ENCODE measurements around the gene C17orf50.

The C17orf50 gene

DNA sequence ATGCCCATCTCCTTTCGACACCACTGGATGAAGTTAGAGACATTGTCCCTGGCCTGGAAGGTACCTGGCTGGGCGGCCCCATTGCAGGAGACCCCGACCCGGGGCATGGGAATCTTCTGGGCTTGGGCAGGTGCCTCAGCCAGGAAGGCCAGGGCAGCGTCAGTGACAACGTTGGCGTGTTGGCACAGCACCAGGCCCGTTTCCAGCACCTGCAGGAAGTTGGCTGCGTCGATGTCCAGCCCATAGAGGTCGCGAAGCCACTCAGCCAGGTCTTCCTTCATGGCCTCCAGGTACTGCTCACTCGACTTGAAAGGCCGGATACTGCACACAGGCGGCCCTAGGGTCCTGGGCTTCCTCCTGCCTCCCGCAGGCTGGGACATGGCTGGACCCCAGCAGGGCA is 8.2 kb upstream of the C17orf50 start:
- DNase-seq (ENCODE audit: low read depth), result no peak
- no peak overlapping the region for H3K4me3 ChIP-seq (ENCODE audit: low read depth, low read length)
- TF ChIP-seq, protein P1, sequence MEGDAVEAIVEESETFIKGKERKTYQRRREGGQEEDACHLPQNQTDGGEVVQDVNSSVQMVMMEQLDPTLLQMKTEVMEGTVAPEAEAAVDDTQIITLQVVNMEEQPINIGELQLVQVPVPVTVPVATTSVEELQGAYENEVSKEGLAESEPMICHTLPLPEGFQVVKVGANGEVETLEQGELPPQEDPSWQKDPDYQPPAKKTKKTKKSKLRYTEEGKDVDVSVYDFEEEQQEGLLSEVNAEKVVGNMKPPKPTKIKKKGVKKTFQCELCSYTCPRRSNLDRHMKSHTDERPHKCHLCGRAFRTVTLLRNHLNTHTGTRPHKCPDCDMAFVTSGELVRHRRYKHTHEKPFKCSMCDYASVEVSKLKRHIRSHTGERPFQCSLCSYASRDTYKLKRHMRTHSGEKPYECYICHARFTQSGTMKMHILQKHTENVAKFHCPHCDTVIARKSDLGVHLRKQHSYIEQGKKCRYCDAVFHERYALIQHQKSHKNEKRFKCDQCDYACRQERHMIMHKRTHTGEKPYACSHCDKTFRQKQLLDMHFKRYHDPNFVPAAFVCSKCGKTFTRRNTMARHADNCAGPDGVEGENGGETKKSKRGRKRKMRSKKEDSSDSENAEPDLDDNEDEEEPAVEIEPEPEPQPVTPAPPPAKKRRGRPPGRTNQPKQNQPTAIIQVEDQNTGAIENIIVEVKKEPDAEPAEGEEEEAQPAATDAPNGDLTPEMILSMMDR (IDR thresholded peaks at IDR 0.05; ENCODE audit: insufficient read depth, low read depth, low read length, missing control alignments), result no peak

DNA sequence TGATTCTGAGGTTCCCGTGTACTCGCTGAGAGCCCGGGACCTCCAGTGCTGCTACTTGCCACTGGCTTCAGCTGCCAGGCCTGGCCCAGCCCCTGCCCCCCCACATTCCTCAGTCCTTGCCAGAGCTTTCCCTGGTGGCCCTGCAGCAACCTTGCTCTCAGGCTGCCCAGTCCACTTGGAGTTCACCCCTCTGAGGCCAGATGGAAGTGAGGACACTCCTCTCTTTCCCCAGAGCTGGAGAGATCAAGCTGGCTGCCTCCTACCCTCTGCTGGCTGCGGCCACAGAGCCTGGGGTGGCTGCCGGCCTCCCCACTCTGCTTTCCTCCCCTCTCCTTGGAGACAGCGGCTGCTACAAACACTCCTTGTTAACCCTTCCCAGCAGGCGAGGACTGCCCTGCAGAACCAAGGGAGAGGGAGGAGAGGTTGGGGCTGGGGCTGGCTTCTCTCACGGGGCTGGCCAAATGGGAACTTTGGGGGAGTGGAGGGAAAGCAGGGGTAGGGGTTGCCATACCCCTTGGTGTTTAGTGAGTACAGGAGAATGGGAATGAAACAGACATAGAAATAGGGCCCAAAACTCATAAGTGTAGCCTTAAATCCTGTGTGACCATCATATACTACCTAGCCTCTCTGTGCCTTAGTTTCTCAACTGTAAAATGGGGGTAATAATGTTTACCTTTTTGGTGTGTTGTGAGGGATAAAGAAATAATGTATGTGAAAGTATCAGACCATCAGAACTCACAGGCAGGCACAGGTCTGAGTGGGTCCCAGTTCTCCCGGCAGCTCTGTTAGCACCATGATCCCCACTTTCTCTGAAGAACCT is 7.5 kb upstream of the C17orf50 start, which contains the start of gene GAS2L2:
GAS2L2 (minus strand) TSS at position 295 of the 820 bp plus-strand sequence. CDS start 389 bp downstream, outside the sequence.
- DNase-seq (ENCODE audit: low read depth), result no peak
- H3K4me3 ChIP-seq (ENCODE audit: low read depth, low read length), result no peak within 1 kb of the TSS
- TF ChIP-seq, protein P1 (IDR thresholded peaks at IDR 0.05; ENCODE audit: insufficient read depth, low read depth, low read length, missing control alignments), result no peak

DNA sequence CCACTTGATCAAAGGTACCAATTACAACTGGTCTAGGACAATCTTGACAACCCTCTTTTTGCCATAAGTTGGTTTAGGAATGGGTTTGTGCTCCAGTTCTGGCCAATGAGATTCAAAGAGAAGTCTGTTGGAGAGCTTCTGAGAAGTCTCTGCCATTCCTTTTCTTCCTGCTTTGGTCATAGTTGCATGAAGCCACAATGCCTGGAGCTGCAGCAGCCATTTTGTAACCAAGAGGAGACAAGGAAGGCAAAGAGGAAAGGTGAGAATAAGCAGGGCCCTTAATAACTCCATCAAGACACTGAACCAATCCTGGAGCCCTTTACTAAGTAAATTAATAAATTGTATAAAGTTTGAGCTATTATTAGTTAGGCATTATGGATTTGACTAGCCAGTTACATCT is 3.4 kb upstream of the C17orf50 start:
- TF ChIP-seq, protein P1 (IDR thresholded peaks at IDR 0.05; ENCODE audit: insufficient read depth, low read depth, low read length, missing control alignments), result no peak
- no peak for DNase-seq (ENCODE audit: low read depth)
- no peak overlapping the region for H3K4me3 ChIP-seq (ENCODE audit: low read depth, low read length)

- H3K4me3 ChIP-seq (ENCODE audit: low read depth, low read length), result no peak overlapping the region
- no peak for DNase-seq (ENCODE audit: low read depth)
- TF ChIP-seq, protein P1 (IDR thresholded peaks at IDR 0.05; ENCODE audit: insufficient read depth, low read depth, low read length, missing control alignments), result no peak
These were observed 914 bp downstream of the C17orf50 start for GRCh38 chr17:35761601-35762000.

DNA sequence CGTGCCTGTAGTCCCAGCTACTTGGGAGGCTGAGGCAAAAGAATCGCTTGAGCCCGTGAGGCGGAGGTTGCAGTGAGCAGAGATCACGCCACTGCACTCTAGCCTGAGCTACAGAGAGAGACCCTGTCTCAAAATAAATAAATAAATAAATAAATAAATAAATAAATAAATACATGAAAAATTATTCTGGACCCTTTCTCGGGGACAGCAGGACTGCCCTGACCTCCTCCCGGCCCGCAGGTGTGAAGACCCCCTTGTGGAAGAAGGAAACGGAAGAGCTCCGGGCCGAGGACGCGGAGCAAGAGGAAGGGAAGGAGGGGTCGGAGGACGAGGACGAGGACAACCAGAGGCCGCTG is 3.1 kb downstream of the C17orf50 start:
- TF ChIP-seq, protein P1 (IDR thresholded peaks at IDR 0.05; ENCODE audit: insufficient read depth, low read depth, low read length, missing control alignments), result no peak
- no peak for DNase-seq (ENCODE audit: low read depth)
- no peak overlapping the region; the same call in 1 of the 2 replicates for H3K4me3 ChIP-seq (ENCODE audit: low read depth, low read length)

DNA sequence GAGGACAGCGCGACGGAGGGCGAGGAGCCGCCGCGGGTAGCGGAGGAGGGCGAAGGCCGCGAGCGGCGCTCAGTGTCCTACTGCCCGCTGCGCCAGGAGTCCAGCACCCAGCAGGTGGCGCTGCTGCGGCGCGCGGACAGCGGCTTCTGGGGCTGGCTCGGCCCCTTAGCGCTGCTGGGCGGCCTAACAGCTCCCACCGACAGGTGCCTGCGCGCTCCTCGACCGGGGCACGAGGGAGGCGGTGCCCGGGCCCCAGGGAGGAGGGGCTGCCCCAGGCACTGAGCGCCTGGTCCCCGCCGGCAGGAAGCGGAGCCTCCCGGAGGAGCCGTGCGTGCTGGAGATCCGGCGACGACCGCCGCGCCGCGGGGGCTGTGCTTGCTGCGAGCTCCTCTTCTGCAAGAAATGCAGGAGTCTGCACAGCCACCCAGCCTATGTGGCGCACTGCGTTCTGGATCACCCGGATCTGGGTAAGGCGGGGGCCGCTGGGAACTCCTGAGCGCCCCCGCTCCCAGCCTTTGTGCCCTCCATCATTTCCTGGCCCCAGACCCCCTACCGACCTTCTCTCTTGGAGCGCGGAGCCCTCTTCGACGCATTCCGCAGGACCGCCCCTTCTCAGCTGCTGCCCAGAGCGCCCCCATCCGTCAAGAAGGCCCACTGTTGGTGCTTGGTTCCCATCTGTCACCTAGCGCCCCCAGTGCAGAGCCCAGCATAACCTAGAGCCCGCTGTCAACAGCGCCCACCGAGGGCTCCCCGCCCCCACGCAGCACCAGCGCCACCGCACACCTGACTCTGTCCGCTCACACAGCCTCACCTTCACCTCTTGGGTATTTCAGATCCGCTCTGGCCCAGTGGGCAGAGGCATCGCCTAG is 3.7 kb downstream of the C17orf50 start:
- peak; percentile 94 for DNase-seq (ENCODE audit: low read depth)
- peak overlapping the region; percentile 78 for H3K4me3 ChIP-seq (ENCODE audit: low read depth, low read length)
- TF ChIP-seq, protein P1 (IDR thresholded peaks at IDR 0.05; ENCODE audit: insufficient read depth, low read depth, low read length, missing control alignments), result peak; percentile 99

All from GM12865 (cell line).